SK-N-SH treated with all-trans-retinoic acid at 6 μM for 48 hours (cell line): ENCODE measurements around the gene LEP.

Experiments used
- ATAC-seq: fragments of 200-7000 bp; cut with Tn5 transposase; 3 replicates; pipeline ENCODE4 v1.9.1; 2020; ENCODE audit warnings: mild to moderate bottlenecking, moderate library complexity
- ARNTL ChIP-seq: fragments of 450-650 bp; formaldehyde crosslinking; IDR thresholded peaks from 2 replicates; pipeline ENCODE4 v1.5.0; 2020; ENCODE audit warnings: low read depth, mild to moderate bottlenecking, moderate library complexity, borderline replicate concordance
- BACH2 ChIP-seq: fragments of 250-450 bp; sonication (Bioruptor Pico); IDR thresholded peaks from 2 replicates; pipeline ENCODE4 v1.9.0; 2021; ENCODE audit warnings: mild to moderate bottlenecking, borderline replicate concordance
- CSDC2 ChIP-seq: fragments of 250-450 bp; sonication (Bioruptor Pico); IDR thresholded peaks from 2 replicates; pipeline ENCODE4 v1.5.0; 2020; ENCODE audit warnings: mild to moderate bottlenecking, moderate library complexity
- ESRRG ChIP-seq: fragments of 250-450 bp; sonication (Bioruptor Pico); IDR thresholded peaks from 2 replicates; pipeline ENCODE4 v1.6.1; 2021; ENCODE audit warnings: mild to moderate bottlenecking
- GLIS3 ChIP-seq: fragments of 250-450 bp; sonication (Bioruptor Pico); IDR thresholded peaks from 2 replicates; pipeline ENCODE4 v1.5.0; 2020; ENCODE audit warnings: mild to moderate bottlenecking, moderate library complexity
- ISL1 ChIP-seq: fragments of 250-450 bp; sonication (Bioruptor Pico); IDR thresholded peaks from 2 replicates; pipeline ENCODE4 v2.1.2; 2022; ENCODE audit warnings: mild to moderate bottlenecking, moderate library complexity
- OSR1 ChIP-seq: fragments of 250-450 bp; sonication (Bioruptor Pico); IDR thresholded peaks from 2 replicates; pipeline ENCODE4 v1.8.0; 2022; ENCODE audit warnings: moderate library complexity, mild to moderate bottlenecking, inconsistent platforms
- PPARA ChIP-seq: fragments of 250-450 bp; sonication (Bioruptor Pico); IDR thresholded peaks from 2 replicates; pipeline ENCODE4 v1.5.0; 2020; ENCODE audit warnings: mild to moderate bottlenecking, borderline replicate concordance
- RARB ChIP-seq: fragments of 250-450 bp; sonication (Bioruptor Pico); IDR thresholded peaks from 2 replicates; pipeline ENCODE4 v1.8.0; 2021; ENCODE audit warnings: mild to moderate bottlenecking, moderate library complexity
- SNAI2 ChIP-seq: fragments of 250-450 bp; sonication (Bioruptor Pico); IDR thresholded peaks from 2 replicates; pipeline ENCODE4 v1.5.0; 2020; ENCODE audit warnings: mild to moderate bottlenecking, moderate library complexity
- TCF4 ChIP-seq: fragments of 250-450 bp; sonication (Bioruptor Pico); IDR thresholded peaks from 2 replicates; pipeline ENCODE4 v1.8.0; 2021; ENCODE audit warnings: mild to moderate bottlenecking, moderate library complexity, borderline replicate concordance
- TOX ChIP-seq: fragments of 250-450 bp; sonication (Bioruptor Pico); IDR thresholded peaks from 2 replicates; pipeline ENCODE4 v1.8.0; 2021; ENCODE audit warnings: mild to moderate bottlenecking, moderate library complexity, borderline replicate concordance
- ZC3H10 ChIP-seq: fragments of 250-450 bp; sonication (Bioruptor Pico); IDR thresholded peaks from 2 replicates; pipeline ENCODE4 v1.5.1; 2021; ENCODE audit warnings: mild to moderate bottlenecking, moderate library complexity
- ZFP3 ChIP-seq: fragments of 250-450 bp; sonication (Bioruptor Pico); IDR thresholded peaks from 2 replicates; pipeline ENCODE4 v1.5.0; 2020; ENCODE audit warnings: mild to moderate bottlenecking, moderate library complexity
- ZFP30 ChIP-seq: fragments of 450-650 bp; formaldehyde crosslinking; IDR thresholded peaks from 2 replicates; pipeline ENCODE4 v1.5.0; 2022; ENCODE audit warnings: mild to moderate bottlenecking, moderate library complexity
- ZNF565 ChIP-seq: fragments of 450-650 bp; formaldehyde crosslinking; conservative IDR thresholded peaks from 2 replicates; pipeline ENCODE4 v1.5.0; 2020; ENCODE audit warnings: low read depth, mild to moderate bottlenecking, moderate library complexity
- ZNF70 ChIP-seq: fragments of 450-650 bp; formaldehyde crosslinking; IDR thresholded peaks from 2 replicates; pipeline ENCODE4 v1.5.0; 2020; ENCODE audit warnings: mild to moderate bottlenecking, moderate library complexity
- ZNF8 ChIP-seq: fragments of 450-650 bp; formaldehyde crosslinking; IDR thresholded peaks from 2 replicates; pipeline ENCODE4 v1.5.0; 2020; ENCODE audit warnings: mild to moderate bottlenecking, moderate library complexity
- TF ChIP-seq, protein P1 (sequence below): fragments of 250-450 bp; sonication (Bioruptor Pico); IDR thresholded peaks from 2 replicates; pipeline ENCODE4 v1.5.1; 2020; ENCODE audit warnings: low read depth, mild to moderate bottlenecking, moderate library complexity
- TF ChIP-seq, protein P2 (sequence below): fragments of 250-450 bp; sonication (Bioruptor Pico); IDR thresholded peaks from 2 replicates; pipeline ENCODE4 v1.5.1; 2021; ENCODE audit warnings: mild to moderate bottlenecking, moderate library complexity
- TF ChIP-seq, protein P3 (sequence below): fragments of 250-450 bp; sonication (Bioruptor Pico); IDR thresholded peaks from 2 replicates; pipeline ENCODE4 v1.8.0; 2020; ENCODE audit warnings: mild to moderate bottlenecking, moderate library complexity, borderline replicate concordance
- TF ChIP-seq, protein P4 (sequence below): fragments of 250-450 bp; sonication (Bioruptor Pico); IDR thresholded peaks from 2 replicates; pipeline ENCODE4 v1.8.0; 2021; ENCODE audit warnings: low read depth, mild to moderate bottlenecking, moderate library complexity, borderline replicate concordance

LEP gene

DNA sequence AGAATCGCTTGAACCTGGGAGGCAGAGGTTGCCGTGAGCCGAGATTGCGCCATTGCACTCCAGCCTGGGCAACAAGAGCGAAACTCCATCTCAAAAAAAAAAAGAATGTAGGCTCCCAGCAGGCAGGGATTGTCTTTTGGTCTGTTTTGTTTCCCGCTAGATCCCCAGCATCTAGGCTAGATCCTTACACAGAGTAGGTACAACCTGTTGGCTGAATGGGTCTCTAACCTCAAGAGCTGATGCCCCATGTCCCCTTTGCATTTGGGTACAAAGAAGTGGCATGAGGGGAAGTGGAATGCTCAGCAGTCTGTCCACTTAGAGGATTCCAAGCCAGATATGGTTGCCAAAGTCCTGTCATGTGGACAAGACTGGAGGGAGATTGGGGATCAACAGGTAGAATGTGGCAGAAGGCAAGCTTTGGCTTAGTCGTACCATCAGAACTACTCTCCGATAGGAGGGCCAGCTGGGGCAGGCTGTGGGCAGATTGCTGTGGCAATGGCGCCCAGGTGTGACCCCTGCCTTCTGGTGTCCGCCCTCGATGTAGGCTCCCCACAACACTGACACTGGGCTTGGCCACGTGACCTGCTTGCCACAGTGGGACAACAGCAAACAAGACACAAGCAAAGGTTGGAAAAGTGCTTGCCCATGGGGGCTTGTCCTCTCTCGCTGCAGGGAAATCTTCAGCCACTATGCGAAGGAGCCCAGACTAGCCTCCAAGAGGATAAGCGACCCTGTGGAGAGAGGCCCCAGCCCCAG is 21.4 kb downstream of the LEP start:
- no peak for ATAC-seq
- TF ChIP-seq ZFP3 (CRISPR knock-in tag) (no peak), ZFP30 (CRISPR knock-in tag) (no peak), ZNF70 (no peak), ISL1 (CRISPR knock-in tag) (no peak), GLIS3 (no peak)
- TF ChIP-seq, all 23 proteins: peak for 0

DNA sequence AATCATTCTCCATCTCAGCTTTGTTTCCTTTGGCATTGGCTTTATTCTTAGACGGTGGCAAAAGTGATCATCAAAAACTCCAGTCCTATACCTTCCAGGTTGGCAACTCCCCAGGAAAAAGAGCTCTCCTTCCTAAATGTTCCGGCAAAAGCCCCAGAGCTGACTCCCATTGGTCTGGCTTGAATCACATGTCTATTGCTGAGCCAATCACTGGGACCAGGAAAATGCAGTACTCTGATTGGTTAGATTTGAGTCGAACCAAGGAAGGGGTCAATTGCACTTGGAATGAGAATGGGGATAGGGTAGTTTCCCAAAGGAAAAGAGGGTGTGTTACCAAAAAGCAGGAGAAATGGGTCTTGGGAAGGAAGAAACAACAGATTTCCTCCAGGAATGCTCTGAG is 22.3 kb downstream of the LEP start:
- TF ChIP-seq ZNF8 (CRISPR knock-in tag) (no peak), TCF4 (CRISPR knock-in tag) (no peak), GLIS3 (no peak), ZNF565 (CRISPR knock-in tag) (no peak), OSR1 (no peak), ESRRG (CRISPR knock-in tag) (no peak), ISL1 (CRISPR knock-in tag) (no peak), ZC3H10 (CRISPR knock-in tag) (no peak), SNAI2 (CRISPR knock-in tag) (no peak), BACH2 (no peak), ARNTL (CRISPR knock-in tag) (no peak), ZNF70 (no peak), RARB (CRISPR knock-in tag) (no peak), CSDC2 (CRISPR knock-in tag) (no peak)
- TF ChIP-seq, protein P1, sequence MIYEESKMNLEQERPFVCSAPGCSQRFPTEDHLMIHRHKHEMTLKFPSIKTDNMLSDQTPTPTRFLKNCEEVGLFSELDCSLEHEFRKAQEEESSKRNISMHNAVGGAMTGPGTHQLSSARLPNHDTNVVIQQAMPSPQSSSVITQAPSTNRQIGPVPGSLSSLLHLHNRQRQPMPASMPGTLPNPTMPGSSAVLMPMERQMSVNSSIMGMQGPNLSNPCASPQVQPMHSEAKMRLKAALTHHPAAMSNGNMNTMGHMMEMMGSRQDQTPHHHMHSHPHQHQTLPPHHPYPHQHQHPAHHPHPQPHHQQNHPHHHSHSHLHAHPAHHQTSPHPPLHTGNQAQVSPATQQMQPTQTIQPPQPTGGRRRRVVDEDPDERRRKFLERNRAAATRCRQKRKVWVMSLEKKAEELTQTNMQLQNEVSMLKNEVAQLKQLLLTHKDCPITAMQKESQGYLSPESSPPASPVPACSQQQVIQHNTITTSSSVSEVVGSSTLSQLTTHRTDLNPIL, result no peak
- TF ChIP-seq, protein P2, sequence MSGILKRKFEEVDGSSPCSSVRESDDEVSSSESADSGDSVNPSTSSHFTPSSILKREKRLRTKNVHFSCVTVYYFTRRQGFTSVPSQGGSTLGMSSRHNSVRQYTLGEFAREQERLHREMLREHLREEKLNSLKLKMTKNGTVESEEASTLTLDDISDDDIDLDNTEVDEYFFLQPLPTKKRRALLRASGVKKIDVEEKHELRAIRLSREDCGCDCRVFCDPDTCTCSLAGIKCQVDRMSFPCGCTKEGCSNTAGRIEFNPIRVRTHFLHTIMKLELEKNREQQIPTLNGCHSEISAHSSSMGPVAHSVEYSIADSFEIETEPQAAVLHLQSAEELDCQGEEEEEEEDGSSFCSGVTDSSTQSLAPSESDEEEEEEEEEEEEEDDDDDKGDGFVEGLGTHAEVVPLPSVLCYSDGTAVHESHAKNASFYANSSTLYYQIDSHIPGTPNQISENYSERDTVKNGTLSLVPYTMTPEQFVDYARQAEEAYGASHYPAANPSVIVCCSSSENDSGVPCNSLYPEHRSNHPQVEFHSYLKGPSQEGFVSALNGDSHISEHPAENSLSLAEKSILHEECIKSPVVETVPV (CRISPR knock-in tag), result no peak
- TF ChIP-seq, protein P3, sequence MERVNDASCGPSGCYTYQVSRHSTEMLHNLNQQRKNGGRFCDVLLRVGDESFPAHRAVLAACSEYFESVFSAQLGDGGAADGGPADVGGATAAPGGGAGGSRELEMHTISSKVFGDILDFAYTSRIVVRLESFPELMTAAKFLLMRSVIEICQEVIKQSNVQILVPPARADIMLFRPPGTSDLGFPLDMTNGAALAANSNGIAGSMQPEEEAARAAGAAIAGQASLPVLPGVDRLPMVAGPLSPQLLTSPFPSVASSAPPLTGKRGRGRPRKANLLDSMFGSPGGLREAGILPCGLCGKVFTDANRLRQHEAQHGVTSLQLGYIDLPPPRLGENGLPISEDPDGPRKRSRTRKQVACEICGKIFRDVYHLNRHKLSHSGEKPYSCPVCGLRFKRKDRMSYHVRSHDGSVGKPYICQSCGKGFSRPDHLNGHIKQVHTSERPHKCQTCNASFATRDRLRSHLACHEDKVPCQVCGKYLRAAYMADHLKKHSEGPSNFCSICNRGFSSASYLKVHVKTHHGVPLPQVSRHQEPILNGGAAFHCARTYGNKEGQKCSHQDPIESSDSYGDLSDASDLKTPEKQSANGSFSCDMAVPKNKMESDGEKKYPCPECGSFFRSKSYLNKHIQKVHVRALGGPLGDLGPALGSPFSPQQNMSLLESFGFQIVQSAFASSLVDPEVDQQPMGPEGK, result no peak
- TF ChIP-seq, protein P4, sequence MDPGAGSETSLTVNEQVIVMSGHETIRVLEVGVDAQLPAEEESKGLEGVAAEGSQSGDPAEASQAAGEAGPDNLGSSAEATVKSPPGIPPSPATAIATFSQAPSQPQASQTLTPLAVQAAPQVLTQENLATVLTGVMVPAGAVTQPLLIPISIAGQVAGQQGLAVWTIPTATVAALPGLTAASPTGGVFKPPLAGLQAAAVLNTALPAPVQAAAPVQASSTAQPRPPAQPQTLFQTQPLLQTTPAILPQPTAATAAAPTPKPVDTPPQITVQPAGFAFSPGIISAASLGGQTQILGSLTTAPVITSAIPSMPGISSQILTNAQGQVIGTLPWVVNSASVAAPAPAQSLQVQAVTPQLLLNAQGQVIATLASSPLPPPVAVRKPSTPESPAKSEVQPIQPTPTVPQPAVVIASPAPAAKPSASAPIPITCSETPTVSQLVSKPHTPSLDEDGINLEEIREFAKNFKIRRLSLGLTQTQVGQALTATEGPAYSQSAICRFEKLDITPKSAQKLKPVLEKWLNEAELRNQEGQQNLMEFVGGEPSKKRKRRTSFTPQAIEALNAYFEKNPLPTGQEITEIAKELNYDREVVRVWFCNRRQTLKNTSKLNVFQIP, result no peak
- no peak for ATAC-seq

DNA sequence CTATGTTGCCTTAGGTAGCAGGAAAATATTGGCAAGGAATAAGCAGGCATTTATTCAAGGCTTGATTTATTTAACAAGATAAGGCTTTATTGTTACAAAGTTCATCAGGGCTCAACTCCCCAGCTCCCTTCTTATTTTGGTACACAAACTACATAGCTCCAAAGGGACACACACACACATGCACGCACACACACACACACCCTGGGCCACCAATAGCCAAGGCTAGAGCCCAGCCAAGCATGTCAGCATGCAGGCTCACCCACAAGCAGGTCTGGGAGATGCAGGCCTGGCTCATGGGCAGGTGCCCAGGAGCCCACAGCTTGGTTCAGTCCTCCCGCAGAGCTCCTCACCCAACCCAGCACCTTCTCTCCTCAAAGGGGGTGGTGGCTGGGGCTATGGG is 23.4 kb downstream of the LEP start:
- no peak for ATAC-seq
- TF ChIP-seq ZNF8 (CRISPR knock-in tag) (no peak), ZNF565 (CRISPR knock-in tag) (no peak), ZNF70 (no peak), PPARA (no peak), ARNTL (CRISPR knock-in tag) (no peak), GLIS3 (no peak), TOX (CRISPR knock-in tag) (no peak), CSDC2 (CRISPR knock-in tag) (no peak), ESRRG (CRISPR knock-in tag) (no peak), RARB (CRISPR knock-in tag) (no peak), ZC3H10 (CRISPR knock-in tag) (no peak), OSR1 (no peak), ISL1 (CRISPR knock-in tag) (no peak), TCF4 (CRISPR knock-in tag) (no peak)
- TF ChIP-seq, protein P2 (CRISPR knock-in tag), result no peak
- TF ChIP-seq, protein P3, result no peak
- TF ChIP-seq, protein P4, result no peak
- TF ChIP-seq, protein P1, result no peak
